Measurements from ENCODE around the gene AADACL4. TPM values are rescaled to one million over a fixed set of nuclear protein-coding genes. Genes with fewer than 3 reads are reported as not detected.

AADACL4 gene
- total and polyA plus RNA-seq, 2 of the 8 experiments (the other 6 are each of a cell fraction or from before 2014, with no cell fraction given), result 0.08 TPM; not detected in 1

DNA sequence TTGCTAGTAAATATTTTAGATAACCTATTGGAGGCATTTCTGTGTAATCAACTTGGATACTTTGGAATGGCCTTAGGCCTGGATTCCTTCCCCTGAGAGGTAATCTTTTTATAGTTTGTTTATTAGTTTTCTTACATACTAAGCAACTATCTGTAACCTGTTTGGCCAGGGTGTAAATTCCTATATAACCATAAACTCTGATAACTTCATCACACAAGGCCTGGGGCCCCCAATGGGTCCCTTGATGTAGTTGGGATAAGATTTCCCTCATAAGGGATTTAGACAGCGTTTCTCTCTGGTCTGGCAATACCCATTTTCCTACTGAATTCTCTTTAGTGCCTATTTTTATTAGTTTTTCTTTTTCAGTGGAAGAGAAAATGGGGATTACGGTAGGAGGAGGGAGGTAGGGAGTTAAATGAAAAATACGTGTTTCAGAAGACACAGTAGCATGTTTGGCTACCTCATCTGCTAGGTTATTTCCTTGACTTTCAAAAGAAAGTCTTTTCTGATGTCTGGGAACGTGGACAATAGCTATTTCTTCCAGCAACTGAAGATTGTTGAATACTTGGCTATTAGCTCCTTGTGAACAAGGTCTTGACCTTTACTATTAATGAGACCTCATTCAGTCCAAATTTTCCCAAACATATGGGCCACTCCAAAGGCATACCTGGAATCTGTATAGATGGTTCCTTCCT is 64.7 kb downstream of the AADACL4 start (continued):
- TF ChIP-seq, protein P1, sequence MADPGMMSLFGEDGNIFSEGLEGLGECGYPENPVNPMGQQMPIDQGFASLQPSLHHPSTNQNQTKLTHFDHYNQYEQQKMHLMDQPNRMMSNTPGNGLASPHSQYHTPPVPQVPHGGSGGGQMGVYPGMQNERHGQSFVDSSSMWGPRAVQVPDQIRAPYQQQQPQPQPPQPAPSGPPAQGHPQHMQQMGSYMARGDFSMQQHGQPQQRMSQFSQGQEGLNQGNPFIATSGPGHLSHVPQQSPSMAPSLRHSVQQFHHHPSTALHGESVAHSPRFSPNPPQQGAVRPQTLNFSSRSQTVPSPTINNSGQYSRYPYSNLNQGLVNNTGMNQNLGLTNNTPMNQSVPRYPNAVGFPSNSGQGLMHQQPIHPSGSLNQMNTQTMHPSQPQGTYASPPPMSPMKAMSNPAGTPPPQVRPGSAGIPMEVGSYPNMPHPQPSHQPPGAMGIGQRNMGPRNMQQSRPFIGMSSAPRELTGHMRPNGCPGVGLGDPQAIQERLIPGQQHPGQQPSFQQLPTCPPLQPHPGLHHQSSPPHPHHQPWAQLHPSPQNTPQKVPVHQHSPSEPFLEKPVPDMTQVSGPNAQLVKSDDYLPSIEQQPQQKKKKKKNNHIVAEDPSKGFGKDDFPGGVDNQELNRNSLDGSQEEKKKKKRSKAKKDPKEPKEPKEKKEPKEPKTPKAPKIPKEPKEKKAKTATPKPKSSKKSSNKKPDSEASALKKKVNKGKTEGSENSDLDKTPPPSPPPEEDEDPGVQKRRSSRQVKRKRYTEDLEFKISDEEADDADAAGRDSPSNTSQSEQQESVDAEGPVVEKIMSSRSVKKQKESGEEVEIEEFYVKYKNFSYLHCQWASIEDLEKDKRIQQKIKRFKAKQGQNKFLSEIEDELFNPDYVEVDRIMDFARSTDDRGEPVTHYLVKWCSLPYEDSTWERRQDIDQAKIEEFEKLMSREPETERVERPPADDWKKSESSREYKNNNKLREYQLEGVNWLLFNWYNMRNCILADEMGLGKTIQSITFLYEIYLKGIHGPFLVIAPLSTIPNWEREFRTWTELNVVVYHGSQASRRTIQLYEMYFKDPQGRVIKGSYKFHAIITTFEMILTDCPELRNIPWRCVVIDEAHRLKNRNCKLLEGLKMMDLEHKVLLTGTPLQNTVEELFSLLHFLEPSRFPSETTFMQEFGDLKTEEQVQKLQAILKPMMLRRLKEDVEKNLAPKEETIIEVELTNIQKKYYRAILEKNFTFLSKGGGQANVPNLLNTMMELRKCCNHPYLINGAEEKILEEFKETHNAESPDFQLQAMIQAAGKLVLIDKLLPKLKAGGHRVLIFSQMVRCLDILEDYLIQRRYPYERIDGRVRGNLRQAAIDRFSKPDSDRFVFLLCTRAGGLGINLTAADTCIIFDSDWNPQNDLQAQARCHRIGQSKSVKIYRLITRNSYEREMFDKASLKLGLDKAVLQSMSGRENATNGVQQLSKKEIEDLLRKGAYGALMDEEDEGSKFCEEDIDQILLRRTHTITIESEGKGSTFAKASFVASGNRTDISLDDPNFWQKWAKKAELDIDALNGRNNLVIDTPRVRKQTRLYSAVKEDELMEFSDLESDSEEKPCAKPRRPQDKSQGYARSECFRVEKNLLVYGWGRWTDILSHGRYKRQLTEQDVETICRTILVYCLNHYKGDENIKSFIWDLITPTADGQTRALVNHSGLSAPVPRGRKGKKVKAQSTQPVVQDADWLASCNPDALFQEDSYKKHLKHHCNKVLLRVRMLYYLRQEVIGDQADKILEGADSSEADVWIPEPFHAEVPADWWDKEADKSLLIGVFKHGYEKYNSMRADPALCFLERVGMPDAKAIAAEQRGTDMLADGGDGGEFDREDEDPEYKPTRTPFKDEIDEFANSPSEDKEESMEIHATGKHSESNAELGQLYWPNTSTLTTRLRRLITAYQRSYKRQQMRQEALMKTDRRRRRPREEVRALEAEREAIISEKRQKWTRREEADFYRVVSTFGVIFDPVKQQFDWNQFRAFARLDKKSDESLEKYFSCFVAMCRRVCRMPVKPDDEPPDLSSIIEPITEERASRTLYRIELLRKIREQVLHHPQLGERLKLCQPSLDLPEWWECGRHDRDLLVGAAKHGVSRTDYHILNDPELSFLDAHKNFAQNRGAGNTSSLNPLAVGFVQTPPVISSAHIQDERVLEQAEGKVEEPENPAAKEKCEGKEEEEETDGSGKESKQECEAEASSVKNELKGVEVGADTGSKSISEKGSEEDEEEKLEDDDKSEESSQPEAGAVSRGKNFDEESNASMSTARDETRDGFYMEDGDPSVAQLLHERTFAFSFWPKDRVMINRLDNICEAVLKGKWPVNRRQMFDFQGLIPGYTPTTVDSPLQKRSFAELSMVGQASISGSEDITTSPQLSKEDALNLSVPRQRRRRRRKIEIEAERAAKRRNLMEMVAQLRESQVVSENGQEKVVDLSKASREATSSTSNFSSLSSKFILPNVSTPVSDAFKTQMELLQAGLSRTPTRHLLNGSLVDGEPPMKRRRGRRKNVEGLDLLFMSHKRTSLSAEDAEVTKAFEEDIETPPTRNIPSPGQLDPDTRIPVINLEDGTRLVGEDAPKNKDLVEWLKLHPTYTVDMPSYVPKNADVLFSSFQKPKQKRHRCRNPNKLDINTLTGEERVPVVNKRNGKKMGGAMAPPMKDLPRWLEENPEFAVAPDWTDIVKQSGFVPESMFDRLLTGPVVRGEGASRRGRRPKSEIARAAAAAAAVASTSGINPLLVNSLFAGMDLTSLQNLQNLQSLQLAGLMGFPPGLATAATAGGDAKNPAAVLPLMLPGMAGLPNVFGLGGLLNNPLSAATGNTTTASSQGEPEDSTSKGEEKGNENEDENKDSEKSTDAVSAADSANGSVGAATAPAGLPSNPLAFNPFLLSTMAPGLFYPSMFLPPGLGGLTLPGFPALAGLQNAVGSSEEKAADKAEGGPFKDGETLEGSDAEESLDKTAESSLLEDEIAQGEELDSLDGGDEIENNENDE (IDR thresholded peaks at IDR 0.05; ENCODE audit: insufficient replicate concordance, low read length), result no peak

Measured in H1 (cell line).